ENCODE data around the gene DHRS7B.
"Not testable (repeated sequence)": the region's sequence is repeated elsewhere in the genome, so short reads cannot be mapped to it uniquely, and the experiment has no call there.

Gene DHRS7B

DNA sequence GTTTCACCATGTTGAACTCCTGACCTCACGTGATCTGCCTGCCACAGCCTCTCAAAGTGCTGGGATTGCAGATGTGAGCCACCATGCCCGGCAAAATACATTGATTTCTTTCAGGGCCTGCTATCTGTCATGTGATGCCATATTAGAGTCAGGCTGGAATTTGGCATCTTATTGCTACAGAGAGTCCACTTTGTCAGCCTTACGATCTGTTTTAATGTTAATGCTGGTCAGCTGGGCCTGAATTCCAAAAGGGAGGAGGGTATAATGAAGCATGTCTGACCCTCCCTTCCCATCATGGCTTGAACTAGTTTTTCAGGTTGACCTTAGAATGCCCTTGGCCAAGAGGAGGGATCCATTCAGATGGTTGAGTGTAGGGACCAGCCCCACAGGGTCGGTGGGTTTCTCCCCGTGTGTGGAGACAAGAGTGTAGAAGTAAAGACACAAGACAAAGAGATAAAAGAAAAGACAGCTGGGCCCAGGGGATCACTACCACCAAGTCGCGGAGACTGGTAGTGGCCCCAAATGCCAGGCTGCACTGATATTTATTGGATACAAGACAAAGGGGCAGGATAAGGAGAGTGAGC lies 19.6 kb upstream of the DHRS7B start:
- not testable (repeated sequence) for H3K27ac ChIP-seq; DNase-seq (ENCODE audit: low read depth, low spot score)

DNA sequence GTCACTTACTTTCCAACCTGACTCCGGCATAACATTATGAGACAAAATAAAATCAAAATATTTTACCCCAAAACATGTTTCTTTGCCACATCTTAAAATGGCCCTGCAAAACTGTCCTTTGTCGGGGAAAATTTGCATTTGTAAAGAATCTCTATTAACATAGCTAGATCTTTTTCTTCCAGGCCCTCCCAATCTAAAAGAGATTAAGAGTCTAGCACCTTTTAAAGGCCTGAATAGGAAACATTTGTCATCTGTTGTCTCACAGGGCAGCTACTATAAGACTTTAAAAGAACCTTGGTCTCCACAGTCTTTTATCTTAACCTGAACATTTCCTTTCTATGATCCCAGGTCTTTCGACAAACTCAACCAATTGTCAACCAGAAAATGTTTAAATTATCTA lies 18.1 kb upstream of the DHRS7B start:
- no peak overlapping the region for H3K27ac ChIP-seq

DNA sequence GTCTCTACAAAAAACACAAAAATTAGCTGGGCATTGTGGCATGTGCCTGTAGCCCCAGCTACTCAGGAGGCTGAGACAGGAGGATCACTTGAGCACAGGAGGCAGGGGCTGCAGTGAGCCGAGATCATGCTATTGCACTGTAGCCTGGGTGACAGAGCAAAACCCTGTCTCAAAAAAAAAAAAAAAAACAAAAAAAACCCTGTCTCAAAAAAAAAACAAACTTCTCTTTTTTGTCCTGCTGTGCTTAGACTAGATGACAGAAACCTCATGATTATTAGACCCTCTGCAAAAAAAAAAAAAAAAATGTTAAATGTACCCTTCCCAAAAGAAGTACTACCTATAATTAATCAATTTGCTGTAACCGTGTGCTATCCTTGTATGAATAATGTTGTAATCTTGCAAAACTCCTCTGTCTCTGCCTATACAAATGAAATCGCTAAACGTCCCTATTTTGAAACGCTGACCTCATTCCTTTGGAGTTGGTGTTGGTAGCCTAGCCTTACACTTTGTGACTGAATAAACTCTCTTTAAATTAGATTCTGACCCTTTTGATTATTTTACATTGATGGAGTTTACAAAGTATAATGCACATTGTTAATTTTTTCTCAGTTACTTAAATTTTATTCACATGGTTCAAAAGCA lies 13.6 kb upstream of the DHRS7B start:
- DNase-seq (ENCODE audit: low read depth, low spot score): no peak
- H3K27ac ChIP-seq: no peak overlapping the region

More for the DNA sequence above, 18.1 kb upstream of the DHRS7B start:
- no peak for DNase-seq (ENCODE audit: low read depth, low spot score)

DNA sequence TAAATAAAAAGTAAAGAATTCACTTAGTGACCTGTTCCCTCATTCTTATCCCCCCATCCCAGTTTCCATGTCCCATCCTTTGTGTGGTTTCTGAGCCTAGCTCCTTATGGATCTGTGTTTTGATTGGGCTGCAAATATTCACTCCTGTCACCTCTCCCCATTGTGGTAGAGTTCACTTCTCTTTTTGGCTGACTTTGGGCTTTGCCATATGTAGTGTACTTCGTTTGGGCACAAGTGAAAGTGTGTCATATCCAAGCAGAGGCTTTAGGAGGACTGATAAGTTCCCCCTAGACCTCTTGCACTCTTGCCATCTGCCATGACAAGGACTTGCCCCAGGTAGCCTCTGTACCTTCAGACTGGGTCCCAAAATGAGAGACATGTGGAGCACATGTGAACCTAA lies 13.0 kb upstream of the DHRS7B start:
- H3K27ac ChIP-seq: no peak overlapping the region
- no peak for DNase-seq (ENCODE audit: low read depth, low spot score)

DNA sequence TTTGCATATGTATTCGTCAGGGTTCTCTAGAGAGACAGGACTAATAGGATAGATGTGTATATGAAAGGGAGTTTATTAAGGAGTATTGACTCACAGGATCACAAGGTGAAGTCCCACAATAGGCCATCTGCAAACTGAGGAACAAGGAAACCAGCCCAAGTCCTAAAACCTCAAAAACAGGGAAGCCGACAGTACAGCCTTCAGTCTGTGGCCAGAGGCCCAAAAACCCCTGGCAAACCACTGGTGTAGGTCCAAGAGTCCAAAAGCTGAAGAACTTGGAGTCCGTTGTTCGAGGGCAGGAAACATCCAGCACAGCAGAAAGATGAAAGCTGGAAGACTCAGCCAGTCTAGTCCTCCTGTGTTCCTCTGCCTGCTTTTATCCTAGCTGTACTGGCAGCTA lies 12.0 kb upstream of the DHRS7B start:
- DNase-seq (ENCODE audit: low read depth, low spot score); H3K27ac ChIP-seq: not testable (repeated sequence)

DNA sequence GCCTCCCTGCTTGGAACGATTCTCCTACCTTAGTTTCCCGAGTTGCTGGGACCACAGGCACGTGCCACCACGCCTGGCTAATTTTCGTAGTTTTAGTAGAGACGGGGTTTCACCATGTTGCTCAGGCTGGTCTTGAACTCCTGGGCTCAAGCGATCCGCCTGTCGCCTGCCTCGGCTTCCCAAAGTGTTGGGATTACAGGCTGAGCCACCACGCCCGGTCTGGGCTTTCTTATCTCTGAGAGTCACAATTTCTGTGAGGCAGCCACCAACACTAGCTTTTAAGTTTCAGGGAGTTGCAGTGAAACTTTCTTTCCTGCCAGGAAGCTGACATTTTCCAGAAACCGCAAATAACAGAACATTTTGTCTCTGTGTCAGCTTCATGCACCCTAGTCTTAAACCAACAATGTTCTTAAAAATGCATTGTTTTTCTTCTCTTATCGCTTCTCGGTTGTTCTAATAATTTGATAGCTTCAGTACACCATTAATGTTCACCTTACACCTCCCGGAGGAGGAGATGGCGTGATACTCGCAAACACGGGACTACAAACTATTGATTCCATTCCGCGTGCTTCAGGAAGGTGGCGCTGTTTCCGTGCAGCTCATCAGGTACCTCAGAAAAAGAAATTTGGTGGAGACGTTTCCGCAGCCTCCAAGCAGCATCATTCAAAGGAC lies 7.4 kb upstream of the DHRS7B start:
- H3K27ac ChIP-seq: no peak overlapping the region

DNA sequence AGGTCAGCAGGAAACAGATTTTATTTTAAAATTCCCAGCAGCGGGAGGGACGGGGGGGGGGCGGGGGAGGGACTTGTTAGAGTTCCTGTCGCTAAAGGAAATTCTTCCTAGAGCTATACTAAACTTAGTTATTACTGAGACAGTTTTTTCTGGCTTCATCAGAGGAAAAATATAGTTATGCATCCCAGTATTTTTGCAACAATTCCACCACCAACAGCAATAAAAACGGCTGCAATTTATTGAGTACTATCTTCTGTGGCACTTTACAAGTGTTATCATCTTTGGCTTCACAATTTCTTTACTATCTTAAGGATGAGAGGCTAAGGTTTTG lies 6.9 kb upstream of the DHRS7B start:
- no peak for DNase-seq (ENCODE audit: low read depth, low spot score)
- H3K27ac ChIP-seq: no peak overlapping the region

More for the DNA sequence above, 7.4 kb upstream of the DHRS7B start:
- no peak for DNase-seq (ENCODE audit: low read depth, low spot score)

DNA sequence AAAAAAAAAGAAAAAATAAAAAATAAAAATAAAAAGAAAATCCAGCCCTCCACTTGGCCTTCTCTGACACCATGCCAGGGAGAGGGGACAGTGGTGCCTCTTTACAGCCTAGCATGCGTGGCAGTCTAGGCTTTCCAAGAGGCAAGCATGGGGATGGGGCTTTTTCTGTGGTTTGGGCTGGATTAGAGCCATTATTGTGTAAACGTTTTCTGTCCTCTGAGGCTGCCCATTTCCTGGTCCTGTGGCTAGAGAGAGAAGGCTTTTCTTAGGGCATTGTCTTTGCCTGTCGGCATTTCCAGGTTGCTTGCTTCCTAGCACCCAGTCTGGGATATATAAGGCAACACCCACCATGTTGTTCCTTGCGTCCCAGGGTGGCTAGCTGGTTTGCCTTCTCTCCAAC lies 2.7 kb upstream of the DHRS7B start:
- no peak overlapping the region for H3K27ac ChIP-seq
- no peak for DNase-seq (ENCODE audit: low read depth, low spot score)

DNA sequence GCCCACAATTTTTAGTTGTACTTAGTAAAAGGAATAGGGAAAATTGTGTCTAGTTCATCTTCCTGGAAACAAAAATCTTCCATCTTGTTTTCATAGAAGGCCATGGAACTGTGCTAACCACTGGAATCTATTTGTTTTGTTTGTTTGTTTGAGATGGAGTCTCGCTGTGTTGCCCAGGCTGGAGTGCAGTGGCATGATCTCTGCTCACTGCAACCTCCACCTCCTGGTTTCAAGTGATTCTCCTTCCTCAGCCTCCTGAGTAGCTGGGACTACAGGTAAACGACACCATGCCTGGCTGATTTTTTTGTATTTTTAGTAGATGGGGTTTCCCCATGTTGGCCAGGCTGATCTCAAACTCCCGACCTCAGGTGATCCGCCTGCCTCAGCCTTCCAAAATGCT lies 2.2 kb upstream of the DHRS7B start:
- H3K27ac ChIP-seq; DNase-seq (ENCODE audit: low read depth, low spot score): not testable (repeated sequence)

DNA sequence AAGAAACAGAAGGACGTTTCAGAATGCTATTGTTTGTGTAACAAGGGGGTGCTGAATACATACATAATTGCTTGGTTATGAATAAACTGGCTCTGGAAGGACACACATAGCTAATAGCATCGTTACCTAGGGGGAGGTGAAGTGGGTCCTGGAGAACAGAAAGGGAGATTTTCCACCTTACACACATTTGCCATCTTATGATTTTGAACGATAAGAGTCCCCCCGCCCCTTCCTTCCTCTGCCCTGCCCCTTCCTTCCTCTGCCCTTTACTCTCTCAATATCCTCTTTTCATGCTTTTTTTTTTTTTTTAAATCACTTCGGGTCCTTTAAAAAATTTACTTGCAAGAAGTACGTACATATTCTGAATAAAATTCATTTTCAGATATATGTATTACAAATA lies 902 bp upstream of the DHRS7B start:
- no peak overlapping the region for H3K27ac ChIP-seq
- no peak for DNase-seq (ENCODE audit: low read depth, low spot score)

DNA sequence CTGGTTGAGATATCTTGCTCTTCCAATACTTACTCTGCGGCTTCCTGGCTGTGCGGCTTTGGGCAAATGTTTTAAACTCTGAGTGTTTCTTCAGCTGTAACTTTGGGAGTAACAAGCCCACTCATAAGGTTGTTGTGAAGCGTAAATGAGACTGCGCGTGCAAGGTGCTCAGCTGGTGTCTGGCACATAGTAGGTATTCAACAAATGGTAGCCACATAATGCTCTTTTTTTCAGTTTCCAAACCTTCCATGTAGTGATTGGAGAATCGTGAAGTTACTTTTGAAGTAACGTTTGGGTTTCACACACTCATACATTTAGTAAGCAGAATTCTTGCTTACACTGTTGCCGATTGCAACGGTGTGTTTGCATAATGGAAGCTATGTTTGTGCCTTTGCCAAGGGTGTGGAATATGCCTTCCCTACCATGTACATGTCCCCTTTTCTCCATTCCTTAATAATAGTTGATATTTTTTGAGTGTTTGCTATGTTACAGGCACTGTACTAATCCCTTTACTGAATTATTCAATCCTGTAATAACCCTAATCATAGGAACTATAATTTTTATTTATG lies 829 bp downstream of the DHRS7B start:
- no peak for DNase-seq (ENCODE audit: low read depth, low spot score)

DNA sequence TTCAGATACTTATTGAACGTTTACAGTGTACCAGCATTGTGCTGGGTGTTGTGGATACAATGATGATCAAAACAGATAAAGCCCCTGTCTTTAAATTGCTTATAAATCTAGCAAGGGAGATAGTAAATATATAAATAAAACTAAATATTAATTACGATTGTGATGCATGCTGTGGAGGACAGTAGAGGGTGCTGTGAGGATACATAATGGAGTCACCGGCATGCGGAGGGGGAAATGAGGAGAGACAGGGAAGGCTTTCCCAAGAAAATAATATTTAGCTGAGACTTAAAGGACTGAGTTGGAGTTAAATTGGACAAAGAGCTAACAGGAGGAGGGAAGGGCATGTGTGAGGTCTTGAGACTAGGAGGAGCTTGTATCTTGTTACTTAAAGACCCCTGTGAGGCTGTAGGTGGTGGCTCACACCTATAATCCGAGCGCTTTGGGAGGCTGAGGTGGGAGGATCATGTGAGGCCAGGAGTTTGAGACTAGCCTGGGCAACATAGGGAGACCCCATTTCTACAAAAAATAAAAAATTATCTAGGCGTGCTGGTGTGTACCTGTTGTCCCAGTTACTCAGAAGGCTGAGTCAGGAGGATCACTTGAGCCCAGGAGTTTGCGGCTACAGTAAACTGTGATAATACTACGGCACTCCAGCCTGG lies 2.4 kb downstream of the DHRS7B start:
- no peak overlapping the region for H3K27ac ChIP-seq
- DNase-seq (ENCODE audit: low read depth, low spot score): no peak

More for the DNA sequence above, 829 bp downstream of the DHRS7B start:
- peak overlapping the region; percentile 79 for H3K27ac ChIP-seq

DNA sequence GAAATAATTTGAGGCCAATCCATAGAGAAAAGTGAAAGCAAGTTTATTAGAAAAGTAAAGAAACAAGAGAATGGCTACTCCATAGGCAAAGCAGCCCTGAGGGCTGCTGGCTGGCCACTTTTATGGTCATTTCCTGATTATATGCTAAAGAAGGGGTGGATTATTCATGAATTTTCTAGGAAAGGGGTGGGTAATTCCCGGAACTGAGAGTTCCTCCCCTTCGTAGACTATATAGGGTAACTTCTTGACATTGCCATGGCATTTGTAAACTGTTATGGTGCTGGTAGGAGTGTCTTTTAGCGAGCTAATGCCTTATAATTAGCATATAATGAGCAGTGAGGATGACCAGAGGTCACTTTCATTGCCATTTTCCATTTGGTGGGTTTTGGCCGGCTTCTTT lies 4.4 kb downstream of the DHRS7B start:
- DNase-seq (ENCODE audit: low read depth, low spot score): no peak
- no peak overlapping the region for H3K27ac ChIP-seq

DNA sequence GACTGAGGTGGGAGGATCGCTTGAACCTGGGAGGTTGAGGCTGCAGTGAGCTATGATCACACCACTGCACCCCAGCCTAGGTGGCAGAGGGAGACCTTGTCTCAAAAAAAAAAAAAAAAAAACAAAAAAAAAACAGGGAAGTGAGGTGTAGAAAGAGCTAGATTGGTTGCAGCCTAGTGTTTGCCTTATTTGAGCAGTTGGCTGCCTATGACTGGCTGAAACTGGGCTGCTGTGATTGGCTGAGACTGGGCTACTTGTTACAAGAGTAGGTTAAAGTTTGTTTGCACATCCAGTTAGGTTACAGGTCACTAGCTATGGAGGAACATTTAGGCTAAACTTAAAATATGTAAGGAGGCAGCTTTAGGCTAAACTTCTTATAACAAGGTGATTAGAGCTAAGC lies 5.7 kb downstream of the DHRS7B start:
- DNase-seq (ENCODE audit: low read depth, low spot score): no peak
- H3K27ac ChIP-seq: no peak overlapping the region

DNA sequence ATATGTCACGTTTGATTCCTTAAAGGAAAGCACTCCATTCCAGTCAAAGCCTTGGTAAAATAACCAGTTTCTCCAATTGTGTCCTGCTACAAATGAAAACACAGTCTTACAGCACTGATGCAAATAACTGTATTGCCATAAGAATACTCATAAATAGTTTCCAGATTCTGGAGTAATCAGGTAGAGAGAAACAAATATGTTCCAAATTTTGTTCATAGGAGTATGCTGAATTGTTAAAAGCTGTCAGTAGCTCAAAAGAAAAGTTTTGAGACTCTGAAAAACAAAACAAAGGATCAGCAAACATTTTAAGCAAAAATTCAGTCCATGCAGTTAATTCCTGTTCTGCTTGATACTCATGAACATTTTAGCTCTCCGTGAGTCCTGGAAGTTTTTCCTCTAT lies 7.8 kb downstream of the DHRS7B start:
- no peak overlapping the region for H3K27ac ChIP-seq
- no peak for DNase-seq (ENCODE audit: low read depth, low spot score)

DNA sequence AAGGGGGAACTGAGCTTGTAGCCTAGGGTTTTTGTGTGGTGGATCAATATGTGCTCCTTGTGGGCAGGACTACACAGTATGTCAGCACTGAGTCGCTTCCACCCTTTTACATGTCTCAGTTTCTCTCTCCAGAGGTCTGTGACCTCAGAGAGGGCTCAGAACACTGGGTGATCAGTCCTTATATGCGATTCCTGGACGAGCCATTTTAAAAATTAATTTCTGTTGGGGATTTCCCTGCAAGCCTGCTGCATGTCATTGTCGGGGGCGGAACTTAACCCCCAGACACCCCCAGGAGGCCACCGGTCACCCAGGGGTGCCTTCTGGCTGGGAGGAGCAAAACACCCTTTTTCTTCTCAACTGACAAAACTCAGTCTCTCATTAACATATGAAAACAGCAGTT lies 14.1 kb downstream of the DHRS7B start:
- DNase-seq (ENCODE audit: low read depth, low spot score): no peak
- no peak overlapping the region for H3K27ac ChIP-seq

DNA sequence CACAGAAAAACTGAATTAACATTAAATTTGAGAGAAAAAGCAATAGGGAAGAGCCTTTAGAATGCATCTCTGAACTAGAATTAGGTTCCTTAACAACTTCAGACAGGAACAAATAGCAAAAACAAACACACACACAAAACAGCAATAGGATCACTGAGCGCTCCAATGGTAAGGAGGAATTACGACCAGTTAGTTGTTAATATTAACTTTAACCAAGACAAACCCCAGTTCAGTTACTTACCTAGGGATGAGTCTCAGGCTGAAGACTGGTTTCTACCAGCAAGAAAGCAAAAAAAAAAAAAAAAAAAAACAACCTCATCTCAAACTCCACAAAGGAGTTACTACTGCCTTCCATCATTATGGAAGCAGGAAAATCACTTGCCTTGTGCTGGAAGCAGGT lies 14.6 kb downstream of the DHRS7B start:
- no peak for DNase-seq (ENCODE audit: low read depth, low spot score)
- no peak overlapping the region for H3K27ac ChIP-seq

DNA sequence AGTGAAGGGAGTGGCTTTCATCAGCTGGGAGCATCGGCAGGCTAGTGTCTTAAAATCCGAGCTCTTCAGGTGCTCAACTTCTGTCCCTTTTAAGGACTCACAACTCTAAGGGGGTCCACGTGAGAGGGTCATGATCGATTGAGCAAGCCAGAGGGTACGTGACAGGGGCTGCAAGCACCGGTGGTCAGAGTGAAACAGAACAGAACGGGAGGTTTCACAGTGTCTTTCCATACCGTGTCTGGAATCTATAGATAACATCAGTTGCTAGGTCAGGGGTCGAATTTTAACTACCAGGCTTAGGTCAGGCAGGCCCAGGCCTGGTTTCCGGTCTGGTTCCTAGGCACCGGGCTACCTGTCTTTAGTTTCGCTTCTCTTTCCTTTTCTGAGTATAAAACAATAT lies 15.3 kb downstream of the DHRS7B start:
- not testable (repeated sequence) for H3K27ac ChIP-seq; DNase-seq (ENCODE audit: low read depth, low spot score)

DNA sequence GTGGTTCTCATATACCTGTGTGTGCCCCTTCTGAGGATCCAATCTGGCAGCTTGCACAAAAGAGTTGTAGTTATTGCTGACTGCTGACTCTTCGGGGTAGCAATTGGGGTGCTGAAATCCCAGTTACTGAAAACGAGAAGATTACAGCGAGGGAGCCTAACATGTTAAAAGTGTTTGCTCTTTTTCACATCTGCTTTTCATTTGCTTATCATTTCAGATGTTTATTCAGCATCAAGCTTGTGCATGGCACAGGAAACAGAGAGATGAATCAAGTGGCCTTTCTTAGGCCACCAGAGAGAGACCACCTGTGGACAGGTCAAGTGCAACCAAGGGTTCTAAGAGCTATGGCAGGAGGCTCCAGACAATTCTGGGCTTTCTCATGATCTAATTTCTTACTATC lies 16.9 kb downstream of the DHRS7B start:
- no peak overlapping the region for H3K27ac ChIP-seq
- no peak for DNase-seq (ENCODE audit: low read depth, low spot score)

DNA sequence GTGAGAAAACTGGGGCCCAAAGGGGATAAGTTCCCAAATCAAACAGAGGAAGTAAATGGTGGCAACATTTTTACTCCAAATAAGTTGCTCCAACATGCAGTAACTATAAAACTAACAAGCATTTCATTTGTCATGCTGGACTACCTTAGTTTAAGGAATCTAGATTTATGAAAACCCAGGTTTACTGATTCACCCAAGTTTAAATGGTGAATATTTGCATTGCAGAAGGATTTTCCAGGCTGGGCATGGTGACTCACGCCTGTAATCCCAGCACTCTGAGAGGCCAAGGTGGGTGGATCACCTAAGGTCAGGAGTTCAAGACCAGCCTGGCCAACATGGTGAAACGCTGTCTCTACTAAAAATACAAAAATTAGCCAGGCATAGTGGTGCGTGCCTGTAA lies 17.5 kb downstream of the DHRS7B start:
- H3K27ac ChIP-seq; DNase-seq (ENCODE audit: low read depth, low spot score): not testable (repeated sequence)

DNA sequence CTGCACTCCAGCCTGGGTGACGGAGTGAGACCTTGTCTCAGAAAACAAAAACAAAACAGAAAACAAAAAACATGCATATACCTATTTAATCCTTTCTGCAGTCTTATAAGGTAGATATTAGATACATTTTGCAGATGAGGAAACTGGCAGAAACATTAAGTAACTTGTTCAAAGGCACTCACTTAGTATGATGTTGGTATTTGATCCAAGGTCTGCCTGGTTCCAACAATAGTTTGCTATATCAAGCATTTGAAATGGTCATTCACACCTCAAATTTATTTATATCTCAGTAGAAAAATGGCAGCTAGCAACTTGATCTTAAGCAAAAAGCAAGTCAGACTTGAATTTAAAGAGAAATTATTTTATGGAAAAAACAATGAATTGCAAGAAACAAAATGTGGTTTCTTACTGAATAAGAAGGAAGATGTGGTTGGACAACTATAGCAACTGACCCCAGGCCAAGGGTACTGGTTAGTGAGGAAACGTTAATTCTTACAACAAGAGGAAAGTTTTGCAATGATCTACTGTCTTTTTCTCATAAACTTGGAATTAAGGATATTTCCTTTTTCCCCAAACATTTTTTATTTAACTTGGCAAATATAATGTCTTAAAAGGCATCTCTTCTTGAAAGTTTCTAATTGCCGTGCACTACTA lies 19.7 kb downstream of the DHRS7B start:
- no peak for DNase-seq (ENCODE audit: low read depth, low spot score)
- no peak overlapping the region for H3K27ac ChIP-seq
